Measurements from ENCODE around the gene CIDEC. TPM values are rescaled to one million over a fixed set of nuclear protein-coding genes. Genes with fewer than 3 reads are reported as not detected.

The CIDEC gene
- total and polyA plus RNA-seq, 9 of the 15 experiments (the other 6 are each of a cell fraction or from before 2014, with no cell fraction given): not detected

DNA sequence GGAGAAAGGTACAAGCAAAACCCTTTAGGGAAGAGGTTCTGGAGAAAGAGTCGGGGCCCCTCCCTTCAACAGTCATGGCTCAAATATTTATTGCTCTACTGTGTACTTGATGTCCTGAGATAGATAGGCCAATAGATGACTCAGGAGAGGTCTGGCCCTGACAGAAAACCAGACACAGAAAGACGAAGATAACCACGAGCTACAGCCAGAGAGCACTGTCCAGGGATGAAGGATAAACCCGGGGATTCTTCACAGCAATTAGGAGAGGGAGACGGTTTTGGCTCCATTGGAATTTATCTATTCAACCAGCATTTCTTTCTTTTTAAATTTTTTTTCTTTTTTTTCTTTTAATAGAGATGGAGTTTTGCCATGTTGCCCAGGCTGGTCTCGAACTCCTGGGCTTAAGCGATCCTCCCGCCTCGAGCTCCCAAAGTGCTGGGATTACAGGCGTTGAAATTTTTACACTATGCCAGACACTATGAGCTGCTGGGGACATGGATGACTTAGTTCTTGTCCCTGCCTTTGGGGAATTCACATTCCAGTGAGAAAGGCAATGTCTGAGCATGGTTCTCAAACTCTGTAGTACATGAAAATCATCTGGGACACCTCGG lies 4.6 kb upstream of the CIDEC start (continued):
- TF ChIP-seq, protein P1, sequence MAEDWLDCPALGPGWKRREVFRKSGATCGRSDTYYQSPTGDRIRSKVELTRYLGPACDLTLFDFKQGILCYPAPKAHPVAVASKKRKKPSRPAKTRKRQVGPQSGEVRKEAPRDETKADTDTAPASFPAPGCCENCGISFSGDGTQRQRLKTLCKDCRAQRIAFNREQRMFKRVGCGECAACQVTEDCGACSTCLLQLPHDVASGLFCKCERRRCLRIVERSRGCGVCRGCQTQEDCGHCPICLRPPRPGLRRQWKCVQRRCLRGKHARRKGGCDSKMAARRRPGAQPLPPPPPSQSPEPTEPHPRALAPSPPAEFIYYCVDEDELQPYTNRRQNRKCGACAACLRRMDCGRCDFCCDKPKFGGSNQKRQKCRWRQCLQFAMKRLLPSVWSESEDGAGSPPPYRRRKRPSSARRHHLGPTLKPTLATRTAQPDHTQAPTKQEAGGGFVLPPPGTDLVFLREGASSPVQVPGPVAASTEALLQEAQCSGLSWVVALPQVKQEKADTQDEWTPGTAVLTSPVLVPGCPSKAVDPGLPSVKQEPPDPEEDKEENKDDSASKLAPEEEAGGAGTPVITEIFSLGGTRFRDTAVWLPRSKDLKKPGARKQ (CRISPR knock-in tag; IDR thresholded peaks at IDR 0.05): 0 out of 2 replicates have a peak, but pooled peaks have one; percentile 46
- TF ChIP-seq FOS (IDR thresholded peaks at IDR 0.05; ENCODE audit: extremely low read depth, insufficient read length): peak; percentile 35
- peak; percentile 89 for TF ChIP-seq NFE2 (IDR thresholded peaks at IDR 0.05; ENCODE audit: low read depth)
- TF ChIP-seq, protein P2, sequence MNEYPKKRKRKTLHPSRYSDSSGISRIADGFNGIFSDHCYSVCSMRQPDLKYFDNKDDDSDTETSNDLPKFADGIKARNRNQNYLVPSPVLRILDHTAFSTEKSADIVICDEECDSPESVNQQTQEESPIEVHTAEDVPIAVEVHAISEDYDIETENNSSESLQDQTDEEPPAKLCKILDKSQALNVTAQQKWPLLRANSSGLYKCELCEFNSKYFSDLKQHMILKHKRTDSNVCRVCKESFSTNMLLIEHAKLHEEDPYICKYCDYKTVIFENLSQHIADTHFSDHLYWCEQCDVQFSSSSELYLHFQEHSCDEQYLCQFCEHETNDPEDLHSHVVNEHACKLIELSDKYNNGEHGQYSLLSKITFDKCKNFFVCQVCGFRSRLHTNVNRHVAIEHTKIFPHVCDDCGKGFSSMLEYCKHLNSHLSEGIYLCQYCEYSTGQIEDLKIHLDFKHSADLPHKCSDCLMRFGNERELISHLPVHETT (CRISPR knock-in tag; conservative IDR thresholded peaks at IDR 0.05 in 1 of 2, IDR thresholded peaks at IDR 0.05 in 1 of 2): peak in 1 of 2 experiments; percentile 60; a peak in 2 of 4 replicates
- no peak for TF ChIP-seq KDM5B (IDR thresholded peaks at IDR 0.05; ENCODE audit: insufficient replicate concordance, low read depth, low read length)
- TF ChIP-seq EZH2 (IDR thresholded peaks at IDR 0.05; ENCODE audit: borderline replicate concordance, low read depth, low read length): no peak
- peak; percentile 68 for TF ChIP-seq CBFA2T2 (conservative IDR thresholded peaks at IDR 0.05)
- TF ChIP-seq ETV5 (CRISPR knock-in tag; IDR thresholded peaks at IDR 0.05; ENCODE audit: low read depth): 0 out of 2 replicates have a peak, but pooled peaks have one; percentile 58
- no peak for TF ChIP-seq POLR3A (IDR thresholded peaks at IDR 0.05; ENCODE audit: borderline replicate concordance, extremely low read depth, insufficient read depth, insufficient read length)
- peak; percentile 94 for TF ChIP-seq JUND (IDR thresholded peaks at IDR 0.05; ENCODE audit: borderline replicate concordance, low read depth, low read length)
- TF ChIP-seq JUND (tag; IDR thresholded peaks at IDR 0.05; ENCODE audit: borderline replicate concordance, low read depth, low read length): peak; percentile 89; the same call in 2 of the 3 replicates
- TF ChIP-seq ZNF668 (CRISPR knock-in tag; IDR thresholded peaks at IDR 0.05): no peak
- TF ChIP-seq MAZ (CRISPR knock-in tag; conservative IDR thresholded peaks at IDR 0.05 in 1 of 2, IDR thresholded peaks at IDR 0.05 in 1 of 2): peak; percentile 44 to 64; a peak in 2 of 4 replicates
- no peak for TF ChIP-seq ATF1 (CRISPR knock-in tag; IDR thresholded peaks at IDR 0.05)
- TF ChIP-seq ATF1 (tag; IDR thresholded peaks at IDR 0.05): 0 out of 2 replicates have a peak, but pooled peaks have one; percentile 14
- TF ChIP-seq, protein P3, sequence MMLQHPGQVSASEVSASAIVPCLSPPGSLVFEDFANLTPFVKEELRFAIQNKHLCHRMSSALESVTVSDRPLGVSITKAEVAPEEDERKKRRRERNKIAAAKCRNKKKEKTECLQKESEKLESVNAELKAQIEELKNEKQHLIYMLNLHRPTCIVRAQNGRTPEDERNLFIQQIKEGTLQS (IDR thresholded peaks at IDR 0.05): peak; percentile 83
- TF ChIP-seq, protein P3 (CRISPR knock-in tag; conservative IDR thresholded peaks at IDR 0.05): peak; percentile 80
- 0 out of 2 replicates have a peak, but pooled peaks have one; percentile 27 for TF ChIP-seq TOE1 (IDR thresholded peaks at IDR 0.05; ENCODE audit: borderline replicate concordance)
- no peak for TF ChIP-seq TOE1 (CRISPR knock-in tag; IDR thresholded peaks at IDR 0.05; ENCODE audit: borderline replicate concordance, low read depth)
- TF ChIP-seq SMAD4 (CRISPR knock-in tag; conservative IDR thresholded peaks at IDR 0.05): peak; percentile 70; the same call in 1 of the 2 replicates
- TF ChIP-seq DPF2 (IDR thresholded peaks at IDR 0.05): peak; percentile 94
- TF ChIP-seq ATF7 (IDR thresholded peaks at IDR 0.05): 0 out of 2 replicates have a peak, but pooled peaks have one; percentile 43
- peak in 1 of 2 experiments; percentile 20; a peak in 2 of 4 replicates for TF ChIP-seq NRF1 (conservative IDR thresholded peaks at IDR 0.05 in 1 of 2, IDR thresholded peaks at IDR 0.05 in 1 of 2)
- TF ChIP-seq TRIM28 (IDR thresholded peaks at IDR 0.05): 0 out of 2 replicates have a peak, but pooled peaks have one; percentile 23
